DMS 273 treated with DMSO at 0.1 percent for 48 hours (cell line): ENCODE data around the gene ASB18.

Source experiments
- DNase-seq: peaks from one replicate; lab custom pipeline; 2025; lab: John Stamatoyannopoulos, UW

The ASB18 gene

DNA sequence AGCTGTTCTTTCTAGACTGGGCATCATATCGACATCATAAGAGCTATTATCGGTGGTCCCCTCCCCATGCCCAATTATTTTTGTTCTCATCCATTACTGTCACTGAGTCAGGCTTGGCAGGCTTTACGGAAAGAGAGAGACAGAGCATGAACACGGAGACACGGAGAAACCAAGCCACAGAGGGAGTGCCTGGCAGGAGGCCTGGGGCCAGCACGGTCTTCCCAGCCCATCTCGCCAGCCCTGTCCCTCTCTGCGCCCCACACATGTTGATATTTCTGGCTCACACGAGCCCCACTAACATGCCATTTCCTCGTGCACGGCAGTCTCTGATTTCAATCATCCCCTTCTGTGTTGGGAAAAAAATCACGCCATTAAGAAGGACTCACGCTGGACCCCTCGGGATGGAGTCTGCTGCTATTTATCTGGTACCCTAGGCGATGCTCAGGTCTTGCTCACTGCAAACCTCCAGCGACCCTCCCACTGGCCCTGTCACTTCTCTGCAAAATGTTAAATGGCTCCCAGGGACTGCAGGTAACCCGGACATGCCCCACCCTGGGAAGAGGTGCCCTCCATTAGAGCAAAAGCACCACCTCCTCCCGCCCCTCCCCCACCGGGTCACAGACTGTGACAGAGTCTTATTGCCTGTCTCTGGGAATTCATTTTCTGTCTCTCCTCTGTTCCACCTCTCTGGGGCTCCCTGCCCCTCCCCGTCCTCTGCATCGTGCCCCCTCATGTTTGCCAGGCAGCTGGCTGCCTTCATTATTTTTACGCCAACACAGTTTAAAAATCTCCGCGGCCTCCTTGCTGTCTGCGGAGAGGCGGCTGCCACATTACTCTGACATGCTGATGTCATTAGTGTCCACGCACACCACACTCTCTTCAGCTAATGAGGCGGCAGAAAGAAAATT lies 55.9 kb downstream of the ASB18 start:
- DNase-seq, result no peak

DNA sequence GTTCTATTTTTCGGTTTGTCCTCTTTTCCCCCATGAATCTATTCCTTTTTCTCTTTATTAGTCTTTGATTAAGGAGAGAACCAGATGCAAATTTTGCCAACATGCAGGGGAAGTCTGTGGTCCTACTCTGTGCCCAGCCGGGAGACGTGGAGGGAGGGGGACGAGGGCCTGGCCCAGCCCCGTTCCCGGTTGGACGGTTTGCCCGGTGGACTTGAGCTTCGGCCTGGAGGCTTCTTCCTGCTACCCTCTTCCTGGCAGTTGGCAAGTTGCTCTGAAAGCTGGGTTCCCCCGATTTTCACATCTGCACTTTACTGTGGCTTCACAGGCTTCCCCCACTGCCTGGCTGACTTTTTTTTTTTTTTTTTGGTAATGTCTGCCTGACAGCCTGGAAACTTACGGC lies 56.7 kb downstream of the ASB18 start:
- DNase-seq, result no peak

DNA sequence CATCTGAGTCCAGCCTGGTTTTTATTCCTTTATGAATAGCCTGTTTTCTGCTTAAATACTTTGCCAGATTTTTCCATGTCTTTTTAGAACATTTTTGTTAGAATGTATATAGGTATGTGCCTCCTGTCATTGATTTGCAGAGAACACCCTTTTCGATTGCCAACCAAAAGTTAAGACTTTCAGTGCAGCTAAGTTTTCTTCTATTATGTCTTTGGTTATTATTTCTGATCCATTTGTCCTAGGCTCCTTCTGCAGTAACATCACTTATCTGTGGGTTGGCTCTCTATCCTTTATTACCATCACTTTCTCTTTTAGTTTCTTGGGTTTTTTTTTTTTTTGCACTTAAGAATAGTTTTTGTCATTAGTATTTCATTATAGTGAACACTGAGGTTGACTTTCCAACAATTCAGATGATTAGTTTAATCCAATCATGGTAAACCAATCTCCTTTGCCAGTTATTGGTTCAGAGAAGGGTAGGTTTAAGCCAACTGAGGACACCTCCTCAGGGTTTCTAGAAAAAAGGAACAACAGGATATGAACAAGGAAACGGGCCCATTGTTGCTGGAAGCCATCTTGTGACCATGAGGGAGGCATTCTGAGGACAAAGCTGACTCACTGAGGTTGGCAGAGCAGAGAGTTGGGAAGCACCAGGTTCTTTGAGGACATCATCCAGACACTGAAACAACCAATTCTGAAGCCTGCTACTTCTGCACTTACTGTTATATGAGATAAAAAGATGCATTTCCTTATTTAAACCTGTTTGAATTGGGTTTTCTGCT lies 58.1 kb downstream of the ASB18 start:
- no peak for DNase-seq

DNA sequence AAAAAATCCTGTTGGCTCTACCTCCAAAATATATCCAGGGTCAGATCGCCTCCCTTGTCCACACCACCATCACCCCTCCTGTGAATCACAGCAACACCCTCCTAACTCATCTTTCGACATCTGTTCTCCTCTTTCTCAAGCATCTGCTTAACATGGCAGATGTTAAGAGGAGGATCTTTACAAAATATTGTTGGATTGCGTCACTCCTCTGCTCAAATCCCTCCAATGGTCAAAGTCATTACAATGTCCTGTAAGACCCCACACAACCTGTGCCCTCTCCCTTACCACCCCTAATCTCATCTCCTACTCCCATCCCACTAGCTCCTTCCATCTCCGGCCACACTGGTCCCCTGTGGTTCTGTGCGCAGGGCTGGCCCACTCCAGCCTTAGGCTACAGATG lies 59.3 kb downstream of the ASB18 start:
- no peak for DNase-seq

DNA sequence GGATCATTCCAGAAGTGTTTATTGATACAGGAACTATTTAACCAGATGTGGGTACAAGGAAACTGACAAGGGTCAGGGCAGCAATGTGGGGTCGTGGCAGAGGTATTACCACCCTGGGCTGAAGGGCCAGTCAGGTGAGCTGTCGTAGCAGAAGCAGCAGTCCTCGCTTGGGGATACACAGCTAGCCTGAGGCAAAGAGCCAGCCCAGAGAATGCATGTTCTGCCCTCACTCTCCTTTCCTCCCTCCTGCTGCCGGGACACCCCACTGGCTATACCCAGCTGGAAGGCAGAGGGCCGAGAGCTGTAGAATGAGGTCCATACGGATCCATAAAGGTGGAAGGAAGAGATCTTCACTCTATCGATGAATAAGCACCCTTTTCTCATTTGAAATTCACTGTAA lies 63.8 kb downstream of the ASB18 start:
- no peak for DNase-seq

DNA sequence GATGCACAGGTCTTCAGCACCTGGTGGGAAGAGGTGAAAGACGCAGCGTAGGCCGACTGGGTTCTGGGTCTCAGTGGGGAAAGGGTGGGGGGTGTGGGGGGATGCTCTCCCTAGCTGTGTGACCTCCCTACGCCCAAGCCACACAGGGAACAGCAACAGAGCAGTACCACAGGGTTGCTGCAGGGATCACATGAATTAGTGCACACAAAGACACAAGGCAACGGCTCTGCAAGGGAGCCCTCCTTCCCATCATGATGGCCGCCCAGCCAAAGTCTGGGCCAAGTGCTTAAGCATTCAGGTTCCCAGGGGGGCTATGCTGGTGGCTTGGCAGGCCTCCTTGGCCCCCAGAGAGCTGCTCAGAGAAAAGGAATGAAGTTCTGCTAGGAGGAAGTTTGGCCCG lies 67.8 kb downstream of the ASB18 start:
- no peak for DNase-seq

DNA sequence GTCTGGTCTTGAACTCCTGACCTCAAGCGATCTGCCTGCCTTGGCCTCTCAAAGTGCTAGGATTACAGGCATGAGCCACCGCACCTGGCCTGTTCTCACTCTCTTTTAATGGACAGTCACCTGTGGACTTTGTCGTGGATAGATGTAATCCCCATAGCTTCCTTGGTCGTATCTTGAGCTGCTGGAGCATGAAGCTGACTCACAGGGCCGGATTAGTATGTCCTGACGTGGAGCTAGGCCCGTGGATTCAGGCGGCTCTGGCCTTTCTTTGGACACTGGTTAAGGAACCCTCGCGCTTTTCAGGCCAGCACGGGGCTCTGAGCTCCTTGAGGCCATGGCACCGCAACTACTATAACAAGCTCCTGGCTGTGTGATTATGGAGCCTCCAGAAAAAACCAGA lies 68.5 kb downstream of the ASB18 start:
- DNase-seq, result no peak

DNA sequence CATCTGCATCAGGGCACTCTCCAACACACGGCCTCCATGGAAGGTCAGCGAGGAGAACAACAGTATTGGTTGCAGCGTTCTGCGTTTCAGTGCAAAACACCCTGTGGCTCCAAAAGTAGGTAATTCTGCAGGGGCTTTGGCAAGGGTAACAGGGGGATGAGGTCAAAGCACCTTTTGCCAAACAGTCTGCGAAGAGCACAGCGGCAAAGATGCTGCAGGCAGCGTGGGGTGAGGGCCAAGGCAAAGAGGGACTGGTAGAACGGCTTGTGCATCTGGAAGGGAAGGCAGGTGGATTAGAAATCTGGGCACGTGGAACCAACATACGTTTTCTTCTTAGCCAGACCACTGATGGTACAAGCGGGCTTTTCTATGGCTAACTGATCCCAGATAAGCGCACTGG lies 69.4 kb downstream of the ASB18 start:
- no peak for DNase-seq

DNA sequence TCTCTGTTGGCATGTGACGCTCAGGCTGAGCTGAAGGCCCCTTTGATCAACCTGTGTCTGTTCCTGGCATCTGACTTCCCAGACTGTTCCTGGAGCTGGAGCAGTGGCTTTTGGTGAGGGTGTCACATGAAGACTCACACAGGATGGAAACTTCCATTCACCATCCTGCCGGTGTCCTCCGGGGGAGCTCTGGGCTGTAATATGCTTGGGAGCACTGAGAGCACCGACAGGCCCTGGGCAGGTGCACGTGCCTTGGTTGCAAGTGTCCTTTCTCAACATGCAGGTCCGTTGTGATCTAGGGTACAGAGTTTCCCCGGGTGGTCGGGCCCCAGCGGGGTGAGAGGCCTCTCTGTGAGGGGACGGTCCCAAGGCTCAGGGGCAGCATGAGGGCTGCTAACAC lies 71.2 kb downstream of the ASB18 start:
- DNase-seq, result no peak

DNA sequence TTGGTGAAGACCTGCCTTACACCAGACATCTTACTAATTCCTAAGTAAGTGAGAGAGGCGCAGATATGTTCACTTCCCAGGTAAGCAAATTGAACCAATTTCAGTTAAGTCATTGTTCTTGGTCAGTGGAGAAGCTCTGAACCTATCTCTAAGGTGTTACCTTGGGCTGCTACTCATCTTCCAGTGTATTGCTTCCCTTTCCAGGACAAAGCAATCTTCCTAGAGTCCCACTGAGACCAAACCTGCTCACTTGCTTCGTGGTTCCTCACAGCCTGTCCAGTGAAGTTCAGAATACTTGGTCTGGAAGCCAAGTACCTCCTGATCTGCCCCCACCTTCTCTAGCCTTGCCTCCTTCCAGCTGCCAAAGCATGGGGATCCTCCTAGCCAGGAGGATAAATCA lies 73.5 kb downstream of the ASB18 start:
- no peak for DNase-seq

DNA sequence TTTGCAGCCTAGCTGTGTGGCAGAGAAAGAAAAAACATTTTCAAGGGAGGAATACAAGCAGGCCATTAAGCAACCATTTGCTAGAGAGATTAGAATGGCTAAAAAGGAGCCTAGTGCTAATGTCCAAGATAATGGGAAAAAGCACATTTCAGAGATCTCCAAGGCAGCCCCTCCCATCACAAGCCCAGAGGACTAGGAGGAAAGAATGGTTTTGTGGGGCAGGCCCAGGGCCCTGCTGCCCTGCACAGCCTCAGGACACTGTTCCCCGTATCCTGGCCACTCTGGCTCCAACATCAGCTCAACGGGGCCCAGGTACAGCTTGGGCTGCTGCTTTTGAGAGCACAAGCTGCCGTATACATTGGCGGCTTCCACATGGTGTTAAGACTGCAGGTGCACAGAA lies 79.5 kb downstream of the ASB18 start:
- DNase-seq, result no peak

DNA sequence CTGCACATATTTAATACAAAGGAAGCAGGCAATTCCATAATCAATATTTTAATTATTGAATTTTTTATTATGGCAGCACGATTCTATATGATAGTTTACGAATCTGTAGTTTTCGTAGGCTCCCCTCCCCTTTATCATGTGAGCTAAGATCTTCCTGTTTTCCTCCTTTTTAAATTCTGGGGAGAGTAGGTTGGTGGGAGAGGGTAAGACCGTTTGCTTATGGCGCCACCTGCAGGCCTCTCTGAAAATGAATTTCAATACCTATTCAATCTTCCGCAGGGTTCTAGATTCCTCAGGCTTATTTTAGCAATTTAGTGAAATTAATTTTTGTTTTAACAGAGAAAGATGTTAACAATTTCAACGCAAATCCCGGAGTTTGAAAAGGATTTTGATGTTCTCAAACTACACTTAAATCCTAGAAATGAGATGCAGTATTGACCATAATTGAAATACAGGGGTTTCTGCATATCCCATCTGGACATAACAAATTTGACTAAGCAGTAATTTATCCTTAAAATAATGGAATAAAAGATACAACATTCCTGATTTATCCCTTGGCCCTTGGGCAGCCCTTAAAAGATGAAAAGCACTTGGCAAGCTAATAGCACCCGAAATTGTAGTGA lies 83.3 kb downstream of the ASB18 start:
- DNase-seq, result peak; percentile 31

DNA sequence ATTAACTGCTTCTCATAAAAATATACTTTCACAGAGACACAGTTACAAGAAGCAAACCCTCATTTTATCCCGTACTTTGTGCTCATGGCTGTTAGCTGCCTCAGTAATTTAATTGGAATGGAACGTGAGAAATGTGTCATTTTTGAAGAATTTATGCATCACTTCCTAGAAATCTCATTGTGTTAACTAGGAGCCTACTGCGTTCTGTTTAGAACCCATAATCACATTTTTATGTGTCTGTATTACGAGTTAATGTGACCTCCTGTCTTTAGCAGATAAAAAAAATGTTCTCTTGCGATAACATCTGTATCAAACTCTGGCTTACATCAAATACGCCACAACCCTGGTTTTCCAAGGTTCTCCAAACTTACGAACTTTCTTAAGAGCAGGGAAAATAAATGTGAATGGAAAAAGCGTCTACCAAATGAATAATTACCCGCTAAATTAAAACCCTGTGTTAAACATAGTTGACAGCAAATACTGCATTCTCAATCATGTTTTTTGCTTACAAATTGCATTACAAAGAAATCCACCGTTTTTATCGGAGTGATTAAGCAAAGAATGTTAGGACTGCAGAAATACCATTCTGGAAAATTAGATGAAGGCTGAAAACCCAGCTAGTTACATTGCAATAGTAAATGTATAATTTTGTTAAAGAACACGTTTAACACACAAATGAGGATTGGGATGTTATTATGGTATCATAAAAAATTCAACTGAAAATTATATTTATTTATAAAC lies 84.0 kb downstream of the ASB18 start:
- no peak for DNase-seq

DNA sequence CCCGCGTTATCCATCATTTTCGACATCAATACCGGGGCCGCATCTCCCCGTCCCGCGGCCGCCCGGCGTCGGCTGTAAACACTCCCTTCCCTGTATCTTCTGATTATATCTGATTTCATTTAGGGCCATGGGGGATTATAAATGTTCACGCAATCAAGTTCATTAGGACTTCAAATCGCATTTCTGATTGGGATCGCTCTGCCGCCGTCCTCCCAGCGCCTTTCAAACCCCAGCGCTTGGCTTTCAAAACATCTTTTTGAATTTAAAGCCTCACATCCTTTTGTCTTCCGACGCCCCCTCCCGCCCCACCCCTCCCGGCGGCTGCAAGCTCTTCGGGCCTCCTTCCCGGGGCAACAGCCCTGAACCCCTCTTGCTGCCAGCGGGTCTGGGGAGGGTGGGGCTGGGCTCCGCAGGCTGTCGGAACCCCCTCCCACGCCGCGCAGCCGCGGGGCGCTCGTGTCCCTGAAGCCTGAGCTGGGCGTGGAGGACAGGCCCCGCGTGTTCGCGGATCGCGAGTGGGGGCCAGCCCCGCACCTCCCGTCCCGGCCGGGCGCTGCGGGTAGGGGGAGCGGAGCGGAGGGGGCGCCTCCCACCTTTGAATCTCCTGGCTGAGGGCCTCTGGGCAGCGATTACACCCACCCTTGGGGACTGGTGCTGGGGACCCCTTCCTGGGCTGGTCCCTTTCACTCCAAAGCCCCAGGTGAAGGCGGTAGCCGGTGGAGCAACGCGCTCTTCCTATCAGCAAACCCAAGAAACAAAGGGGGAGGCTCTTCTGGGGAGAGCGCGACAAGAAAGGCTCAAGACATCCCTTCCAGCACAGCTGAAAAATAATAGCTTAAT lies 84.8 kb downstream of the ASB18 start:
- DNase-seq, result no peak

DNA sequence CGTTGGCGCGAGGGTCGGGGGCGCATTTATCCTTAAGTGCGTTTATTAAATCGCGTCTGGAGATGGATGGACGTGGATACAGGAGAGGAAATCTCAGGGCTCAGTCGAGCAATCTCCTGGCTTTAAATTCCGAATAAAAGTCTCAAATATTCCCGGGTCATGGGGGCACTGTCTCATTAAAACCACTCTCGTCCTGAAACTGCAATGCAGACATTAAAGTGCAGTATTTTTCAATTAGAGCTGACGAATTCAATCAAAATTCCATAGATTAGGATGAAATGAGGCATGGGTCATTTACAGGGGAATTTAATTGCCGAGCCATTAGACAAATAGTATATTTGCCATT lies 85.3 kb downstream of the ASB18 start:
- no peak for DNase-seq

DNA sequence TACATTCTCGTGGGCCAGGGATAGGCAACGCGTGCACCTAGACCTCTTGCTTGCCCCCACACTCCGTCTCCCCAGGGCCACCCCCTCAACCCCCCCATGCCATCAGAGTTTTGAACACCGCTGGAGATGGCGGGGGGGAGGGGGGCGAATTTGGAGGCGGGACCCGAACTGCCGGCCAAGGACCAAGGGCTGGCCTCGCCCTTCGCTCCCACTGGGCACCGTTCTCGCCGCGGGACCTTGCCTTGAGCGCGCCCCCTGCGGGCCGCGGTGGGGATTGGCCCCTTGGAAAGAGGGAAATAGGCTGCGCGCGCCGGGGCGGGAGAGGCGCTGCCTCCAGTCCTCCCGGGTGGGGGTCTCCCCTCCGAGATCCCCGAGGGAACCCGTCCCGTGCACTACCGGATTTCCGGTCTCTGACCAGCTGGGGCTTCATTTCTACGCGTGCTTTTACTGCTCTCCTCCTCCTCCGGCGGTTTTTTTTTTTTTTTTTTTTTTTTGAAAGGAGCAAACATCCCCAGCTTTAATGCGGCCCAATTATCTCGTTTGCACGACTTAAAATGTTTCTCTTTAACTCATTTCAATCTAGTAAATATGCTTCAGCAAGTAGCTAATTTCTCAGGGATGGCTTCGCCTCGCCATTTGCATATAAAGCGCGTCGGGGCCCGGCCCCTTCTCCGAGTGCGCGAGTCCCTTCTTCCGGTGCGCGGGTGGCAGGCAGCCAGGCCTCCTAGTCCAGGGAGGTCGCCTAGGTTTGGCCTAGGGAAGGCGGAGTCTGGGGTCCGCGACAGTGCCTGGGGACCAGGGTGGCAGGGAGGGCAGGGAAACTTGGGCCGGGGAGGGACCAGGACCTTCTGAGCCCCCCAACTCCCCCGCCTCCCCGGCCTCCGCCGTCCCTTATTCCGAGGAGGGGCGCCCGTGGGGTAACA lies 86.0 kb downstream of the ASB18 start:
- DNase-seq, result peak; percentile 39

DNA sequence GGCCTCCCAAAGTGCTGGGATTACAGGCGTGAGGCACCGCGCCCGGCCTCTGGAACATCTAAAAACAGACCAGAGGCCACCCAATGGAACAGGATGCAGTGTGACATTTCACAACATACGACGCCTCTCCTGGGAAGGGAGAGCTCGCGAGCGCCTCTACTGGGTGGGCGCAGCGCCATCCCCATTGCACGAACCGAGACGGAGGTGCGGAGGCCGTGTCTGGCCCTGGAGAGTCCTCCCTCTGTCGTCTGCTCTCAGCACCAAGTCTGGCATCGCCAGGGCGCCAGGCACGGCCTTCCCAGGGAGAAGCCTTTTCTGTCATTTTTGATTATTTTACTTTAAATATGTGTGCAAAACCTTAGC lies 86.6 kb downstream of the ASB18 start:
- peak; percentile 19 for DNase-seq

DNA sequence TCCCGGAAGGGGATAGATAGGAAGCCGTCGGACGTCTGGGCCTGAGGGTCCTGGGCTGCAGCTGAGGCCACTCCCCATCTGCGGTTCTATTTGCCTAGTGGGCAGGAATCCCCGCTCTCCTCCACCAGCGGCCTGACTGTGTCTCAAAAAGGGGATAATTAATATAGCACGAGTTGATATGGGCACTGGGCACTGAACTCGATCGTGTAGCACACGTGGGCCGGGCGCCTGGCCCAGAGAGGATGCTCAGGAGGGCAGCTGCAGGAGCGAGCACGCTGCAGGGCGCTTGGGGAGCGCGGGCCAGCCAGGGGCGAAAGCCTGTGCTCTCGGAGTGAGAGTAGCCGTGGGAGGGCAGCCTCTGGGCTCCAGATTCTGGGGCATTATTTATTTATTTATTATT lies 87.3 kb downstream of the ASB18 start:
- no peak for DNase-seq

DNA sequence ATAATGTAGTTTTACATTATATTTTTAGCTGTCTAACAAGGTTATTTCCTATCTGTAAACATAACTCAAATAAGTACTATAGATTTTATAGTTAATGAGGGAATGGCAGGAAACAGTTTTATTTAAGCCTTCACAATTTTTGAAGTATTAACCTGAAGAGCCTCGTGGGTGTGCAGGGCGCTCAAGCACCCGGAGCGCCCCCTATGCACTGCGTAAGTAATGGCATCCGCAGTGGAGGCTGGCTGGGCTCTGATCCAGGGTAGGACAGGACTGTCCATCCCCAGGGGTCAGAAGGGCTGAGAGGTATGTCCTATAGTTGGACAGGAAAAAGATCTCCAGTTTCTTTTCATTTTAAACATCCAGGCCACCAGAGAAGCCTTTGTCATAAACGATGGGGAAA lies 87.8 kb downstream of the ASB18 start:
- DNase-seq, result no peak

DNA sequence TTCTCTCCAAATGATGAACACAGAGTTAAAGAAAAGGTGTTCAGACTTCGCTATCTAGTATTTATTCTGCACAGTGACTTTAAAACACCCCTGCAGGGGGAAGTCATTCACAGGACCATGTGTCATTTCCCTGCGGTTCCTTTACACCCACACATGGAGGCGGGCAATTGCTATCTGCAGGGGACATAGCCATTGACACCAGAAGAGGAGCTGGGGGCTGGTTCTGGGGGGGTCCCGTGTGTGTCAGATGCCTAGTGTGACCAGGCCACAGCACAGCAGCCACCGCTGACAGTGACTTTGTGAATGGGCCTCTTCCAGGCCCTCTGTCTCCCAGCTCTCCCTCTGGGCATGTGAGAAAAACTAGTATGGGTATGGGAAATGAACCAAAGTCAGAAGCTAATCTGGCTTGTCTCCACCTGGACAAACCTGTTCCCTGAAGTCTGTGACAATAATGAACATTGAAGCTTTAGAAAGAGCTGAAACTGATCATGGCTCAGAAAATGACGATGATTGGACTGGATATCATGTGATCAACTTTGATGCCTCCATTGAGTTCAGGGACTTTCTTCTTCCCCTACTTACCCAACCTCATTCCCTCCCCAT lies 88.6 kb downstream of the ASB18 start:
- no peak for DNase-seq
